Activated naive CD8-positive, alpha-beta T cell treated with anti-CD3 and anti-CD28 coated beads, Interleukin-2, amount 50 U/mL, for 24 hours (primary cell): ENCODE results near the gene EIF3A.
"Not testable (repeated sequence)": the region's sequence is repeated elsewhere in the genome, so short reads cannot be mapped to it uniquely, and the experiment has no call there.

ENCODE experiments used
- ATAC-seq: fragments of 150-1000 bp; cut with Tn5 transposase; one replicate; pipeline ENCODE4 v1.10.0; 2021
- DNase-seq: peaks from one replicate; pipeline ENCODE4 v3.0.0; 2021
- H3K27ac Mint-ChIP-seq: one replicate; pipeline ENCODE4 v1.8.0; 2021; ENCODE audit warnings: mild to moderate bottlenecking, mixed read lengths
- H3K27me3 Mint-ChIP-seq: one replicate; pipeline ENCODE4 v1.8.0; 2021; ENCODE audit warnings: mixed read lengths
- H3K36me3 Mint-ChIP-seq: one replicate; pipeline ENCODE4 v1.8.0; 2021; ENCODE audit warnings: low read depth, mixed read lengths
- H3K4me1 Mint-ChIP-seq: one replicate; pipeline ENCODE4 v1.8.0; 2021; ENCODE audit warnings: mixed read lengths
- H3K4me3 Mint-ChIP-seq: one replicate; pipeline ENCODE4 v1.8.0; 2021; ENCODE audit warnings: mild to moderate bottlenecking, moderate library complexity, mixed read lengths
- H3K9me3 Mint-ChIP-seq: one replicate; pipeline ENCODE4 v1.8.0; 2021; ENCODE audit warnings: mixed read lengths

EIF3A gene

GRCh38 chr10:119105155-119105554, 24.5 kb upstream of the EIF3A start:
- H3K9me3 Mint-ChIP-seq = no peaks in the 10 kb centered on the region
- no peak overlapping the region for H3K27ac Mint-ChIP-seq
- DNase-seq = no peak
- H3K36me3 Mint-ChIP-seq = peaks cover 9% of the 10 kb centered on the region
- H3K4me3 Mint-ChIP-seq = peak overlapping the region; percentile 73
- no peak for ATAC-seq
- peaks cover 13% of the 10 kb centered on the region for H3K4me1 Mint-ChIP-seq
- no peaks in the 10 kb centered on the region for H3K27me3 Mint-ChIP-seq

GRCh38 chr10:119104654-119105015, 24.0 kb upstream of the EIF3A start:
- H3K4me3 Mint-ChIP-seq = peak overlapping the region; percentile 73
- peaks cover 9% of the 10 kb centered on the region for H3K36me3 Mint-ChIP-seq
- peaks cover 13% of the 10 kb centered on the region for H3K4me1 Mint-ChIP-seq
- H3K9me3 Mint-ChIP-seq = no peaks in the 10 kb centered on the region
- DNase-seq (peak; percentile 11), ATAC-seq (no peak)
- no peak overlapping the region for H3K27ac Mint-ChIP-seq
- H3K27me3 Mint-ChIP-seq = no peaks in the 10 kb centered on the region

GRCh38 chr10:119103903-119104653, 23.5 kb upstream of the EIF3A start, which contains the start of gene DENND10:
Gene DENND10, plus strand, starts transcription at chr10:119104113. Its CDS starts 30 bp downstream, at chr10:119104143.
- DNase-seq = peak; percentile 80
- H3K27ac Mint-ChIP-seq = no peak within 1 kb of the TSS
- peak; percentile 85 for ATAC-seq
- no peaks in the 10 kb centered on the region for H3K9me3 Mint-ChIP-seq
- peaks cover 6% of the 10 kb centered on the region for H3K36me3 Mint-ChIP-seq
- H3K27me3 Mint-ChIP-seq = no peaks in the 10 kb centered on the region
- peak within 1 kb of the TSS; percentile 73 for H3K4me3 Mint-ChIP-seq
- H3K4me1 Mint-ChIP-seq = peaks cover 13% of the 10 kb centered on the region

GRCh38 chr10:119103241-119103902, 22.8 kb upstream of the EIF3A start:
- DNase-seq (no peak), ATAC-seq (no peak)
- no peaks in the 10 kb centered on the region for H3K27me3 Mint-ChIP-seq
- H3K27ac Mint-ChIP-seq = no peak overlapping the region
- peak overlapping the region; percentile 72 for H3K4me3 Mint-ChIP-seq
- peaks cover 13% of the 10 kb centered on the region for H3K4me1 Mint-ChIP-seq
- H3K36me3 Mint-ChIP-seq = peaks cover 5% of the 10 kb centered on the region
- no peaks in the 10 kb centered on the region for H3K9me3 Mint-ChIP-seq

- Mint-ChIP-seq H3K4me1 (peaks cover 11% of the 10 kb centered on the region), H3K27me3 (no peaks in the 10 kb centered on the region), H3K27ac (no peak overlapping the region), H3K36me3 (no peaks in the 10 kb centered on the region), H3K9me3 (no peaks in the 10 kb centered on the region), H3K4me3 (no peak overlapping the region)
- DNase-seq (no peak), ATAC-seq (no peak)
Measured at GRCh38 chr10:119101366-119102098, 20.9 kb upstream of the EIF3A start.

- Mint-ChIP-seq H3K9me3 (no peaks in the 10 kb centered on the region), H3K4me3 (no peak overlapping the region), H3K36me3 (no peaks in the 10 kb centered on the region), H3K27ac (peak overlapping the region; percentile 55), H3K27me3 (no peaks in the 10 kb centered on the region), H3K4me1 (peaks cover 17% of the 10 kb centered on the region)
- DNase-seq (no peak), ATAC-seq (no peak)
Measured at GRCh38 chr10:119100434-119101238, 20.0 kb upstream of the EIF3A start.

GRCh38 chr10:119098576-119098975, 18.0 kb upstream of the EIF3A start:
- H3K36me3 Mint-ChIP-seq = no peaks in the 10 kb centered on the region
- ATAC-seq (no peak), DNase-seq (no peak)
- H3K27me3 Mint-ChIP-seq = no peaks in the 10 kb centered on the region
- no peak overlapping the region for H3K27ac Mint-ChIP-seq
- H3K4me3 Mint-ChIP-seq = no peak overlapping the region
- no peaks in the 10 kb centered on the region for H3K9me3 Mint-ChIP-seq
- H3K4me1 Mint-ChIP-seq = peaks cover 15% of the 10 kb centered on the region

GRCh38 chr10:119096641-119097415, 16.2 kb upstream of the EIF3A start:
- H3K27ac Mint-ChIP-seq = not testable (repeated sequence)

GRCh38 chr10:119095640-119096039, 15.0 kb upstream of the EIF3A start:
- Mint-ChIP-seq H3K27ac (no peak overlapping the region), H3K4me3 (no peak overlapping the region), H3K36me3 (no peaks in the 10 kb centered on the region), H3K27me3 (no peaks in the 10 kb centered on the region), H3K9me3 (no peaks in the 10 kb centered on the region), H3K4me1 (peaks cover 25% of the 10 kb centered on the region)
- ATAC-seq (no peak), DNase-seq (no peak)

More at GRCh38 chr10:119096641-119097415, 16.2 kb upstream of the EIF3A start:
- not testable (repeated sequence) for H3K27me3 Mint-ChIP-seq, H3K9me3 Mint-ChIP-seq, H3K4me3 Mint-ChIP-seq, DNase-seq, H3K36me3 Mint-ChIP-seq, ATAC-seq
- H3K4me1 Mint-ChIP-seq = peaks cover 20% of the 10 kb centered on the region

GRCh38 chr10:119090968-119091367, 10.4 kb upstream of the EIF3A start:
- Mint-ChIP-seq H3K27ac (peak overlapping the region; percentile 76), H3K4me1 (peaks cover 35% of the 10 kb centered on the region), H3K27me3 (no peaks in the 10 kb centered on the region), H3K4me3 (no peak overlapping the region), H3K9me3 (no peaks in the 10 kb centered on the region), H3K36me3 (no peaks in the 10 kb centered on the region)
- peak; percentile 78 for ATAC-seq
- no peak for DNase-seq

GRCh38 chr10:119090026-119090795, 9.6 kb upstream of the EIF3A start:
- H3K4me1 Mint-ChIP-seq = peaks cover 29% of the 10 kb centered on the region
- DNase-seq = no peak
- H3K9me3 Mint-ChIP-seq = no peaks in the 10 kb centered on the region
- no peaks in the 10 kb centered on the region for H3K36me3 Mint-ChIP-seq
- ATAC-seq = peak; percentile 74
- no peak overlapping the region for H3K4me3 Mint-ChIP-seq
- no peaks in the 10 kb centered on the region for H3K27me3 Mint-ChIP-seq
- H3K27ac Mint-ChIP-seq = peak overlapping the region; percentile 76

GRCh38 chr10:119087271-119087882, 6.8 kb upstream of the EIF3A start:
- Mint-ChIP-seq H3K27ac (no peak overlapping the region), H3K27me3 (no peaks in the 10 kb centered on the region), H3K9me3 (no peaks in the 10 kb centered on the region), H3K36me3 (peaks cover 2% of the 10 kb centered on the region), H3K4me3 (no peak overlapping the region), H3K4me1 (peaks cover 28% of the 10 kb centered on the region)
- ATAC-seq (no peak), DNase-seq (no peak)

- Mint-ChIP-seq H3K4me1 (peaks cover 18% of the 10 kb centered on the region), H3K9me3 (no peaks in the 10 kb centered on the region), H3K36me3 (peaks cover 8% of the 10 kb centered on the region), H3K27me3 (no peaks in the 10 kb centered on the region), H3K27ac (no peak overlapping the region), H3K4me3 (no peak overlapping the region)
- no peak for DNase-seq
- no peak for ATAC-seq
Measured at GRCh38 chr10:119084896-119085295, 4.3 kb upstream of the EIF3A start.
